Chondrocyte (in vitro differentiated cells): ENCODE measurements around the gene SPINK5. TPM values are rescaled to one million over a fixed set of nuclear protein-coding genes. Genes with fewer than 3 reads are reported as not detected.
A peak's percentile ranks its signal among the peaks of the same experiment; 100 is the strongest.

Experiments
- DNase-seq: peaks from one replicate; pipeline ENCODE4 v3.0.0; 2021; ENCODE audit warnings: mixed read lengths, low spot score
- H3K27ac Mint-ChIP-seq: one replicate; pipeline ENCODE4 v1.8.0; 2021; ENCODE audit warnings: mild to moderate bottlenecking, moderate library complexity, mixed read lengths; ENCODE audit not compliant: unreplicated experiment
- H3K27me3 Mint-ChIP-seq: 2 replicates; pipeline ENCODE4 v1.8.0; 2021; ENCODE audit warnings: low read depth, mixed read lengths
- H3K36me3 Mint-ChIP-seq: 2 replicates; pipeline ENCODE4 v1.8.0; 2021; ENCODE audit warnings: low read depth, mixed read lengths
- H3K4me1 Mint-ChIP-seq: 2 replicates; pipeline ENCODE4 v1.8.0; 2021; ENCODE audit warnings: low read depth, mild to moderate bottlenecking, mixed read lengths
- H3K4me3 Mint-ChIP-seq: one replicate; pipeline ENCODE4 v1.8.0; 2021; ENCODE audit warnings: mild to moderate bottlenecking, moderate library complexity, mixed read lengths; ENCODE audit not compliant: unreplicated experiment
- H3K9me3 Mint-ChIP-seq: 2 replicates; pipeline ENCODE4 v1.8.0; 2021; ENCODE audit warnings: low read depth, mixed read lengths
- total RNA-seq: library from RNA; stranded (reverse); gene quantifications from 3 replicates; pipeline ENCODE4 v1.2.1, GENCODE V29; 2021
- TF ChIP-seq, protein P1 (sequence below): fragments of 200-600 bp; sonication (generic); IDR thresholded peaks from 2 replicates; pipeline ENCODE4 v1.5.0; 2021; ENCODE audit warnings: antibody characterized with exemption, mild to moderate bottlenecking, moderate library complexity

SPINK5 gene
- total RNA-seq, 1 donor from 2014 or later = 2.4 TPM

DNA sequence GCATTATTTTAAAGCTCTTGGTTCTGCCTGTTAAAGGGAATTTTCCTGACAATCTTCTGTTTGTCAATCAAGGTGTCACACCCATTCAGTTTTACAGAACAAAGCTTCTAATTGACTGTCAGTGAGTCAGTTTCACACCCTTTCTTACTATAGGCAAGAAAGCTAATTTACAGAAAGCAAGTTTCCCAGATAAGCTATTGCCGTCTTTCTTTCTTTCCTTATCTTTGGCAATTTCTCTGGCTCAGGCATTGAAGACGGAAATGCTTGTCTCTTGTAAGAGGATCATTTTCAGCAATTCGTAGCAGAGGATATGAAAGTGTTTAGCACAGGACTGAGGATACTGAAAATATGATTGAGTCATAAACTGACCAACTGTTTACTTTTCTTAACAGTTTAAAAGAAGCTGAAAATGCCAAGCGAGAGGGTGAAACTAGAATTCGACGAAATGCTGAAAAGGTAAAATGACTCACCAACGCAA, 27.0 kb downstream of the SPINK5 start:
- Mint-ChIP-seq H3K4me3 (no peak overlapping the region), H3K36me3 (peaks cover 3% of the 10 kb centered on the region), H3K4me1 (peaks cover 13% of the 10 kb centered on the region), H3K27me3 (no peaks in the 10 kb centered on the region), H3K9me3 (no peaks in the 10 kb centered on the region), H3K27ac (no peak overlapping the region)
- TF ChIP-seq, protein P1, sequence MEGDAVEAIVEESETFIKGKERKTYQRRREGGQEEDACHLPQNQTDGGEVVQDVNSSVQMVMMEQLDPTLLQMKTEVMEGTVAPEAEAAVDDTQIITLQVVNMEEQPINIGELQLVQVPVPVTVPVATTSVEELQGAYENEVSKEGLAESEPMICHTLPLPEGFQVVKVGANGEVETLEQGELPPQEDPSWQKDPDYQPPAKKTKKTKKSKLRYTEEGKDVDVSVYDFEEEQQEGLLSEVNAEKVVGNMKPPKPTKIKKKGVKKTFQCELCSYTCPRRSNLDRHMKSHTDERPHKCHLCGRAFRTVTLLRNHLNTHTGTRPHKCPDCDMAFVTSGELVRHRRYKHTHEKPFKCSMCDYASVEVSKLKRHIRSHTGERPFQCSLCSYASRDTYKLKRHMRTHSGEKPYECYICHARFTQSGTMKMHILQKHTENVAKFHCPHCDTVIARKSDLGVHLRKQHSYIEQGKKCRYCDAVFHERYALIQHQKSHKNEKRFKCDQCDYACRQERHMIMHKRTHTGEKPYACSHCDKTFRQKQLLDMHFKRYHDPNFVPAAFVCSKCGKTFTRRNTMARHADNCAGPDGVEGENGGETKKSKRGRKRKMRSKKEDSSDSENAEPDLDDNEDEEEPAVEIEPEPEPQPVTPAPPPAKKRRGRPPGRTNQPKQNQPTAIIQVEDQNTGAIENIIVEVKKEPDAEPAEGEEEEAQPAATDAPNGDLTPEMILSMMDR = no peak
- DNase-seq = no peak

DNA sequence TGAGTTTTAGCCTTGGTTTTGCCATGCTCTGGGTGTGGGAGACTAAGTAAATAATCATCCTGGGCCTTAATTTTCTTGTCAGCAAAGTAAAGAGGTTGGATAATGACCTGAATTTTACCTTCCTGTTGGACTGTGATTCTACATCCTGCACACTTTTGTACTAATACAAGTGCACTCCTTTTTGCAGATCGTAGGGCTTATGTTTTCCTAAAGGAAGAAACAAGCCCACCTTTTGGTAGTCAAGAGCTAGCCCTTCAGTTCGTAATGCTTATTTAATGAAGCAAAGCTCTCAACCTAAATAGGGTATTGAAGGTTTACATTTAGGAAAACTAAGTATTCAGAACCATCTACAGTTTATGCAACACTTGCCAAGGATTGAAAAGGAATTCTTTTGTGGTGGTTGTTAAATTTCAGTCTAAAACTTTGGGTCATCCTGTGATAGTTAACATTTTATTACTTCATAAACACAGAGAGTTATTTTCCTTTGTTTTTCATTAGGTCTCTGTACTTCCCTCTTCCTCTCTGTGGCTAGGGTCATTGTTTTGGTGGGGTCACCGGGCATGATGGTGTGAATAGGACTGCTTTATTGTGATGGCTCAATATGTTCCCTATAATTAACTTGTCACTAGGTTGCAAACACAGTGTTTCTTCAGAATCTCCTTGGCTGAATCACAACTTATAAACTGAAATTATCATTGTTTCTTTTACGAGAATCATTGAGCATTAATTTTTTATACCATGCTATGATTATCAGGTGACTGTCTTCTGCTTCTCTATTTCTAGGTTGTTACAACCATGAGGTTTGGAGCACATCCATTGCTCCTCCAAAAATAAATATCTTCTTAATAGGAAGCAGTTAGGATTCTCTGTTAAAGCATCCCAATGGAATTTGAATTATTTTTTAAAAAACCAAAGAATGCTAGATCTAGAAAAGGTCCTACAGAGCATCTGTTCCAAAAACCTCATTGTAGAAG, 28.5 kb downstream of the SPINK5 start:
- Mint-ChIP-seq H3K36me3 (peaks cover 3% of the 10 kb centered on the region), H3K9me3 (no peaks in the 10 kb centered on the region), H3K4me1 (peaks cover 13% of the 10 kb centered on the region), H3K4me3 (no peak overlapping the region), H3K27ac (no peak overlapping the region), H3K27me3 (no peaks in the 10 kb centered on the region)
- TF ChIP-seq, protein P1 = no peak
- DNase-seq = no peak

DNA sequence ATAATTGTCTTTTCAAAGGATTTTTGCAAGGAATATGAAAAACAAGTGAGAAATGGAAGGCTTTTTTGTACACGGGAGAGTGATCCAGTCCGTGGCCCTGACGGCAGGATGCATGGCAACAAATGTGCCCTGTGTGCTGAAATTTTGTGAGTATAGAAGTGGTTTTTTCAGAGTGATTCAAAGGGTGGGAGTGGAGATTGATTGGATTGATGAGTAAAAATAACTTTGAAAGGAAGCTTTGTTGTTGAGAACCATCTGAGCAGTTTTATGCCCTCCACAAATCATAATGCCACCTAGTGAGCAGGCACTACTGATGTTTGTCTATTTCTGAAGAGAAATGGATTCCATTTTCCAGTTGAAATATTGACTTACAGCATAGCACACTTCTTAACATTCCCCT, 30.6 kb downstream of the SPINK5 start:
- Mint-ChIP-seq H3K27me3 (no peaks in the 10 kb centered on the region), H3K9me3 (no peaks in the 10 kb centered on the region), H3K36me3 (peaks cover 3% of the 10 kb centered on the region), H3K4me3 (no peak overlapping the region), H3K4me1 (peaks cover 16% of the 10 kb centered on the region), H3K27ac (no peak overlapping the region)
- TF ChIP-seq, protein P1 = no peak
- no peak for DNase-seq

DNA sequence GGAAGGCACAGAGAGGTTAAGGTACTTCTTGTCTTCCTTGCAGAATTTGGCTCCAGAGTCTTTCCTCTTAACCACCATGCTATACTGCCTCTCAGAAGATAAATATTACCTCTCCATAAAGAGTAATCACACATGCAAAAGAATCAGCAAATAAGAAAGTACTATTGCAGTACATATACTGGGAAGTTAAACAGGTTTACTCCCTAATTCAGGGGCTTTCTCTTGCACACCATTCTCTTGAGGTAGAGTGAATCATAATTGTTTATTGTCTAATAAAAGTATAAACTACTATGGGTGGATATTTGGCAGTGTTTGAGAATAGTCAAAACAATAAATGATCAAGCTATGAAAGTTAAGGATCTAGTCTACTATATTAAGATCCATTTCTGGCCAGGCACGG, 40.4 kb downstream of the SPINK5 start:
- no peak overlapping the region for H3K4me3 Mint-ChIP-seq
- TF ChIP-seq, protein P1 = no peak
- H3K4me1 Mint-ChIP-seq = no peaks in the 10 kb centered on the region
- H3K36me3 Mint-ChIP-seq = peaks cover 17% of the 10 kb centered on the region
- H3K9me3 Mint-ChIP-seq = no peaks in the 10 kb centered on the region
- no peak for DNase-seq
- H3K27ac Mint-ChIP-seq = no peak overlapping the region
- H3K27me3 Mint-ChIP-seq = no peaks in the 10 kb centered on the region

DNA sequence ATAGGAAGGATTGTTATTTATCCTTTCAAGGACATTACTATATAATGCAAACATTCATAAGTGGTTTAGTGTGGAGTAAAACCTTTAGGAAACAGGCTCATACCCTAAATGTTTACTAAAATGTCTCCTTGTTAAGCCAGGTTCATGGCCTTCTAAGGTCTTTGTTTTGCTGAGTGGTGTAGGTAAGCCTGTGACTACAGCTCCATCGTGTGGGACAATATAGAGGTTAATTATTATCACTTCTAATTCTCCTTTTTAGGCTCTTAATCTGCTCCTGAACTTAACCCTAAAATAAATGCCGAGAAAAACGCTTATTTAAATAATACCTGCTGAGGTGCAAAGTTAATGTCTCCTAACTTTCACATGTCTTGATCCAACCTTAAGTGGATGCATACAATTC, 43.8 kb downstream of the SPINK5 start:
- Mint-ChIP-seq H3K9me3 (no peaks in the 10 kb centered on the region), H3K36me3 (peaks cover 4% of the 10 kb centered on the region), H3K4me1 (no peaks in the 10 kb centered on the region), H3K27ac (no peak overlapping the region), H3K27me3 (no peaks in the 10 kb centered on the region), H3K4me3 (no peak overlapping the region)
- TF ChIP-seq, protein P1 = peak; percentile 33
- DNase-seq = no peak
